Tibial nerve (tissue), 4 donors: ENCODE data around the gene CEP78. TPM values are rescaled to one million over a fixed set of nuclear protein-coding genes. Genes with fewer than 3 reads are reported as not detected.

Experiments
- DNase-seq, 2 donors: peaks; one replicate each; pipeline ENCODE4 v3.0.0-alpha.2; 2019; ENCODE audit warnings: low spot score in 2 of 2
- H3K27ac ChIP-seq, 4 donors: fragments of 200-600 bp; sonication (generic) in 3 of 4; one replicate each; pipeline ENCODE4 v1.5.1; 2017 to 2019; ENCODE audit warnings: mild to moderate bottlenecking in 1 of 4
- H3K27me3 ChIP-seq, 2 donors: fragments of 200-600 bp; sonication (generic) in 1 of 2; one replicate each; pipeline versions ENCODE4 v1.5.1 to v1.6.0; 2017 to 2019
- H3K36me3 ChIP-seq, 3 donors: fragments of 200-600 bp; sonication (generic); one replicate each; pipeline ENCODE4 v1.5.1; 2018 to 2019
- H3K4me1 ChIP-seq, 4 donors: fragments of 200-600 bp; sonication (generic) in 3 of 4; one replicate each; pipeline ENCODE4 v1.5.1; 2017 to 2019
- H3K4me3 ChIP-seq, 4 donors: fragments of 200-600 bp; sonication (generic) in 3 of 4; one replicate each; pipeline ENCODE4 v1.5.1; 2017 to 2019; ENCODE audit warnings: mild to moderate bottlenecking in 1 of 4, moderate library complexity in 1 of 4
- H3K9me3 ChIP-seq, 4 donors: fragments of 200-600 bp; sonication (generic) in 3 of 4; one replicate each; pipeline ENCODE4 v1.5.1; 2017 to 2019
- EP300 ChIP-seq, 2 donors: sonication (generic); formaldehyde crosslinking; IDR thresholded peaks; one replicate each; pipeline ENCODE4 v1.6.1; 2017; ENCODE audit warnings: antibody characterized with exemption in 2 of 2, mild to moderate bottlenecking in 1 of 2
- POLR2A ChIP-seq, 2 donors: fragments of 450-650 bp; IDR thresholded peaks; one replicate each; pipeline ENCODE4 v1.6.1; 2017; ENCODE audit warnings: antibody characterized with exemption in 2 of 2, mild to moderate bottlenecking in 2 of 2, moderate library complexity in 2 of 2
- WGBS, 2 donors: methylation state at CpG; one replicate each; pipeline ENCODE4 v1.1.5; 2018; 5-methylcytosine and 5-hydroxymethylcytosine counted together
- total RNA-seq, 4 donors: library from RNA; depleted of rRNA; stranded (reverse); fragments of >200 nt; gene quantifications; one replicate each; pipeline ENCODE4 v1.1.0, GENCODE V29; 2016
- TF ChIP-seq, protein P1 (sequence below), 5 experiments: fragments of 200-600 bp in 3 of 5; fragments of 450-650 bp in 2 of 5; sonication (generic) in 3 of 5; IDR thresholded peaks; one replicate each; pipeline ENCODE4 v1.5.1; 2016 to 2019; ENCODE audit warnings: antibody characterized with exemption in 5 of 5, mild to moderate bottlenecking in 3 of 5, moderate library complexity in 2 of 5

CEP78 gene
- total RNA-seq, 4 donors from 2014 or later = 8.8 to 21.3 (median 13.3) TPM

DNA sequence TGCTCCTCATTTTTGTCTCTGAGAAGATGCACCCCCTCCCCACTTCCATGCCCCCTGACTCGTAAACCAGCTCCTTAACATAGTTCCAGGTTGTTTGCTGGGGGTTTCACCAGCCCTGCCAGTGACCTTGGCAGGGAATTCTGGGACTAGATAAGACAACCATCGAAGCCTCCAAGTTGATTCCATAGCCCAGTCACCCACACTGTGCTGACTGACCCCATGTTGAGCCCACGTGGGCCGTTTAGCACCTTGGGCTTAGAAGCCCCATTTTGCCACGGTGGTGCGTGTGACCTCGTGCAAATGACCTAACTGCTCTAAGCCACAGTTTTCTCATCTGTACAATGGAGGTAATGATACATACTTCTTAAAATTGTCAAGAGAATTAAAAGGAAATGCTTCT, 85.6 kb downstream of the CEP78 start:
- H3K27ac ChIP-seq = no peak overlapping the region
- H3K4me3 ChIP-seq = no peak overlapping the region
- TF ChIP-seq EP300 (IDR thresholded peaks at IDR 0.05) = no peak
- TF ChIP-seq, protein P1, sequence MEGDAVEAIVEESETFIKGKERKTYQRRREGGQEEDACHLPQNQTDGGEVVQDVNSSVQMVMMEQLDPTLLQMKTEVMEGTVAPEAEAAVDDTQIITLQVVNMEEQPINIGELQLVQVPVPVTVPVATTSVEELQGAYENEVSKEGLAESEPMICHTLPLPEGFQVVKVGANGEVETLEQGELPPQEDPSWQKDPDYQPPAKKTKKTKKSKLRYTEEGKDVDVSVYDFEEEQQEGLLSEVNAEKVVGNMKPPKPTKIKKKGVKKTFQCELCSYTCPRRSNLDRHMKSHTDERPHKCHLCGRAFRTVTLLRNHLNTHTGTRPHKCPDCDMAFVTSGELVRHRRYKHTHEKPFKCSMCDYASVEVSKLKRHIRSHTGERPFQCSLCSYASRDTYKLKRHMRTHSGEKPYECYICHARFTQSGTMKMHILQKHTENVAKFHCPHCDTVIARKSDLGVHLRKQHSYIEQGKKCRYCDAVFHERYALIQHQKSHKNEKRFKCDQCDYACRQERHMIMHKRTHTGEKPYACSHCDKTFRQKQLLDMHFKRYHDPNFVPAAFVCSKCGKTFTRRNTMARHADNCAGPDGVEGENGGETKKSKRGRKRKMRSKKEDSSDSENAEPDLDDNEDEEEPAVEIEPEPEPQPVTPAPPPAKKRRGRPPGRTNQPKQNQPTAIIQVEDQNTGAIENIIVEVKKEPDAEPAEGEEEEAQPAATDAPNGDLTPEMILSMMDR (IDR thresholded peaks at IDR 0.05) = no peak
- no peak for TF ChIP-seq POLR2A (IDR thresholded peaks at IDR 0.05)
- 91 to 95% methylated on average over 7 of the region's 7 CpGs for WGBS, 2 donors
- peaks cover 0 to 9% (median 0%) of the 10 kb centered on the region in 4 donors for H3K4me1 ChIP-seq
- DNase-seq = no peak
- no peaks in the 10 kb centered on the region for H3K9me3 ChIP-seq
- H3K36me3 ChIP-seq = peaks cover 0 to 56% (median 0%) of the 10 kb centered on the region in 3 donors
- H3K27me3 ChIP-seq = no peaks in the 10 kb centered on the region

DNA sequence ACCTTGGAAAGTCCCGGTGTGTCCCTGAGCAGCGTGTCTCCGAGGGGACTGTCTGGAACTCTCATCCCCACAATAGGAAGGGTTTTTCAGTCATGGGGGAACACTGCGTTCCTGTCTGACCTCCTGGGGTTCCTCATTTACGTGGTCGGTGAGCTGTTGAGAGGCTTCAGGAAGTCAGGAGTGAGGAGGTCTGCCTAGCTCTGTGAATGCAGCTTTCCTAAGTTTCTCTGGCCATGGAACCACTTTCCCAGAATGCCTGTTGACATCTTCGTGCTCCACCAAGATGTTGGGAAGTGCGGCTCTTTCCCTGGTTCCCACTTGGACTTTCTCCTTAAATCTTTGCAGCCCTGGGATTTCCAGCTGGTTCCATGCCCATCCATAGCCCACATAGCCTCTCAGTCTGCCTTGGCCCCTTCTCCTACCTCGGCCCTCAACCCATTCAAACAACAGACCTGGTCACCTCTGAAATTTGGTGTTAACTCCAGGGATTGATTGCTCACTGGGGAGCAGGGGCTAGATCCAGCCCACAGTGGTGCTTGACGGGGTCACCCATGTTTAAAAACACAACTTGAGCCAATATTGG, 88.3 kb downstream of the CEP78 start:
- H3K4me1 ChIP-seq = peaks cover 0 to 9% (median 0%) of the 10 kb centered on the region in 4 donors
- no peak overlapping the region for H3K27ac ChIP-seq
- no peak overlapping the region for H3K4me3 ChIP-seq
- H3K27me3 ChIP-seq = no peaks in the 10 kb centered on the region
- H3K9me3 ChIP-seq = no peaks in the 10 kb centered on the region
- peaks cover 0 to 50% (median 0%) of the 10 kb centered on the region in 3 donors for H3K36me3 ChIP-seq
- no peak for TF ChIP-seq EP300 (IDR thresholded peaks at IDR 0.05)
- TF ChIP-seq, protein P1 (IDR thresholded peaks at IDR 0.05) = no peak
- TF ChIP-seq POLR2A (IDR thresholded peaks at IDR 0.05) = no peak
- no peak for DNase-seq
- 80% methylated on average over 10 of the region's 10 CpGs for WGBS, 2 donors

DNA sequence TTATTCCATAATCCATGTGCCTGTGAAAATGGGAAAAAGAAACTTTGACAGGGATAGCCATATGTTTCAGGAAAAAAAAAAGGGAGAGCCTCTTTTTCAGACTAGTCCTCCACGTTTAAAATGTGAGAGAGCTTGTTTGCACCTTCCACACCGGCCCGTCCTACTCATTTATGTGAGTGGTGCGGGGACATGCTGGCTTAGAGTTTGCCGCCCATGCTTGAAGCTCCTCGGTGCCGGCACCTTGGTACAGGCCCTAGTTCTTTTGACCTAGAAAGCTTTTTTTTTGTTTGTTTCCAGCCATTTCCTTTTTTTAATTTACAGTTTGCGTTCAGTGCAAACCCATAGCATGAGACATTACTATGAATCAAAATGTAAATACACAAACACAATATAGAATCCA, 88.8 kb downstream of the CEP78 start:
- H3K4me3 ChIP-seq = no peak overlapping the region
- DNase-seq = no peak
- WGBS, 2 donors = 88 to 94% methylated on average over 8 of the region's 8 CpGs
- H3K36me3 ChIP-seq = peaks cover 0 to 50% (median 0%) of the 10 kb centered on the region in 3 donors
- H3K4me1 ChIP-seq = peaks cover 0 to 9% (median 0%) of the 10 kb centered on the region in 4 donors
- no peak for TF ChIP-seq EP300 (IDR thresholded peaks at IDR 0.05)
- TF ChIP-seq POLR2A (IDR thresholded peaks at IDR 0.05) = no peak
- TF ChIP-seq, protein P1 (IDR thresholded peaks at IDR 0.05) = no peak
- no peaks in the 10 kb centered on the region for H3K27me3 ChIP-seq
- no peak overlapping the region for H3K27ac ChIP-seq
- no peaks in the 10 kb centered on the region for H3K9me3 ChIP-seq

GRCh38 chr9:78325343-78325742, 89.5 kb downstream of the CEP78 start:
- H3K9me3 ChIP-seq = no peaks in the 10 kb centered on the region
- no peaks in the 10 kb centered on the region for H3K27me3 ChIP-seq
- H3K27ac ChIP-seq = no peak overlapping the region
- peaks cover 0 to 9% (median 0%) of the 10 kb centered on the region in 4 donors for H3K4me1 ChIP-seq
- no peak for DNase-seq
- H3K36me3 ChIP-seq = peaks cover 0 to 49% (median 0%) of the 10 kb centered on the region in 3 donors
- TF ChIP-seq POLR2A (IDR thresholded peaks at IDR 0.05) = no peak
- no peak for TF ChIP-seq EP300 (IDR thresholded peaks at IDR 0.05)
- TF ChIP-seq, protein P1 (IDR thresholded peaks at IDR 0.05) = no peak
- WGBS, 2 donors = 51 to 70% methylated on average over 6 of the region's 6 CpGs
- no peak overlapping the region for H3K4me3 ChIP-seq

- WGBS, 2 donors = 48 to 63% methylated on average over 5 of the region's 5 CpGs
Observed at GRCh38 chr9:78325846-78326360, 90.0 kb downstream of the CEP78 start.

More at GRCh38 chr9:78325846-78326360, 90.0 kb downstream of the CEP78 start:
- no peak for DNase-seq
- H3K4me1 ChIP-seq = peaks cover 0 to 9% (median 0%) of the 10 kb centered on the region in 4 donors
- H3K27ac ChIP-seq = no peak overlapping the region
- H3K9me3 ChIP-seq = no peaks in the 10 kb centered on the region
- no peak for TF ChIP-seq EP300 (IDR thresholded peaks at IDR 0.05)
- no peak for TF ChIP-seq POLR2A (IDR thresholded peaks at IDR 0.05)
- TF ChIP-seq, protein P1 (IDR thresholded peaks at IDR 0.05) = no peak
- H3K4me3 ChIP-seq = no peak overlapping the region
- H3K36me3 ChIP-seq = peaks cover 0 to 53% (median 0%) of the 10 kb centered on the region in 3 donors
- H3K27me3 ChIP-seq = no peaks in the 10 kb centered on the region
